Prostate gland (tissue), 2 donors: ENCODE data around the gene SLC35B4. TPM values are rescaled to one million over a fixed set of nuclear protein-coding genes. Genes with fewer than 3 reads are reported as not detected.

ENCODE experiments used
- DNase-seq: peaks from one replicate; pipeline ENCODE4 v3.0.0-alpha.2; 2019; ENCODE audit warnings: low spot score
- H3K27ac ChIP-seq, 2 donors: fragments of 200-600 bp; sonication (generic); 2 replicates each; pipeline ENCODE4 v1.5.1; 2017 to 2019
- H3K27me3 ChIP-seq: fragments of 200-600 bp; sonication (generic); replicated peaks from 2 replicates; pipeline ENCODE4 v1.5.1; 2019; ENCODE audit not compliant: insufficient read depth
- H3K36me3 ChIP-seq, 2 donors: fragments of 200-600 bp; sonication (generic); 1 replicate in 1 of 2; 2 replicates in 1 of 2; pipeline versions ENCODE4 v1.5.1 to v1.8.1; 2017 to 2019
- H3K4me1 ChIP-seq: fragments of 200-600 bp; sonication (generic); replicated peaks from 2 replicates; pipeline ENCODE4 v1.5.1; 2019
- H3K4me3 ChIP-seq, 2 donors: fragments of 200-600 bp; sonication (generic); 2 replicates each; pipeline ENCODE4 v1.5.1; 2017 to 2019
- H3K9me3 ChIP-seq: fragments of 200-600 bp; sonication (generic); 2 replicates; pipeline ENCODE4 v1.5.1; 2017
- CTCF ChIP-seq, 4 experiments: fragments of 200-600 bp in 2 of 4; fragments of 450-650 bp in 2 of 4; sonication (generic) in 2 of 4; IDR thresholded peaks; 1 replicate in 3 of 4; 2 replicates in 1 of 4; pipeline ENCODE4 v1.5.1; 2016 to 2019; ENCODE audit warnings: antibody characterized with exemption in 4 of 4, mild to moderate bottlenecking in 2 of 4, moderate library complexity in 2 of 4
- POLR2A ChIP-seq: fragments of 450-650 bp; IDR thresholded peaks from one replicate; pipeline ENCODE4 v1.6.1; 2016; ENCODE audit warnings: antibody characterized with exemption, mild to moderate bottlenecking
- POLR2AphosphoS5 ChIP-seq: sonication (generic); formaldehyde crosslinking; IDR thresholded peaks from one replicate; pipeline ENCODE4 v1.6.1; 2017; ENCODE audit warnings: antibody characterized with exemption
- WGBS: methylation state at CpG from one replicate; pipeline ENCODE4 v1.1.5; 2018; 5-methylcytosine and 5-hydroxymethylcytosine counted together
- intact Hi-C: fragments of 100-400 bp; cut with DNase I; formaldehyde crosslinking; loops from one replicate; pipeline ENCODE4 v1.14.2; 2022
- total RNA-seq, 2 donors: library from RNA; depleted of rRNA; stranded (reverse); fragments of >200 nt; gene quantifications; one replicate each; pipeline ENCODE4 v1.1.0, GENCODE V29; 2016

SLC35B4 gene
- total RNA-seq, 2 donors from 2014 or later, result 6.4 to 20.6 TPM

GRCh38 chr7:134318443-134318842 is 1.7 kb upstream of the SLC35B4 start:
- no peak for DNase-seq
- Histone ChIP-seq H3K4me3 (no peak overlapping the region), H3K27me3 (no peaks in the 10 kb centered on the region), H3K36me3 (no peaks in the 10 kb centered on the region), H3K9me3 (no peaks in the 10 kb centered on the region), H3K4me1 (peaks cover 3% of the 10 kb centered on the region), H3K27ac (no peak overlapping the region)
- TF ChIP-seq CTCF (IDR thresholded peaks at IDR 0.05) (no peak), POLR2AphosphoS5 (no peak), POLR2A (no peak)
- intact Hi-C loops, result loop anchor here (10.0 kb wide), 1 partner anchor 194 kb away; the partner anchor contains the start of gene LRGUK

GRCh38 chr7:134317434-134317833 is 704 bp upstream of the SLC35B4 start:
- H3K9me3 ChIP-seq, result no peaks in the 10 kb centered on the region
- peaks cover 3% of the 10 kb centered on the region for H3K4me1 ChIP-seq
- intact Hi-C loops, result loop anchor here (10.0 kb wide), 1 partner anchor 193 kb away; the partner anchor contains the start of gene LRGUK
- no peak for DNase-seq
- H3K27ac ChIP-seq, result peak overlapping the region; percentile 82 to 87
- TF ChIP-seq CTCF (IDR thresholded peaks at IDR 0.05) (no peak), POLR2A (no peak), POLR2AphosphoS5 (no peak)
- no peaks in the 10 kb centered on the region for H3K27me3 ChIP-seq
- WGBS, result 48% methylated on average over 7 of the region's 7 CpGs
- H3K36me3 ChIP-seq, result no peaks in the 10 kb centered on the region
- peak overlapping the region; percentile 65 to 86 for H3K4me3 ChIP-seq

DNA sequence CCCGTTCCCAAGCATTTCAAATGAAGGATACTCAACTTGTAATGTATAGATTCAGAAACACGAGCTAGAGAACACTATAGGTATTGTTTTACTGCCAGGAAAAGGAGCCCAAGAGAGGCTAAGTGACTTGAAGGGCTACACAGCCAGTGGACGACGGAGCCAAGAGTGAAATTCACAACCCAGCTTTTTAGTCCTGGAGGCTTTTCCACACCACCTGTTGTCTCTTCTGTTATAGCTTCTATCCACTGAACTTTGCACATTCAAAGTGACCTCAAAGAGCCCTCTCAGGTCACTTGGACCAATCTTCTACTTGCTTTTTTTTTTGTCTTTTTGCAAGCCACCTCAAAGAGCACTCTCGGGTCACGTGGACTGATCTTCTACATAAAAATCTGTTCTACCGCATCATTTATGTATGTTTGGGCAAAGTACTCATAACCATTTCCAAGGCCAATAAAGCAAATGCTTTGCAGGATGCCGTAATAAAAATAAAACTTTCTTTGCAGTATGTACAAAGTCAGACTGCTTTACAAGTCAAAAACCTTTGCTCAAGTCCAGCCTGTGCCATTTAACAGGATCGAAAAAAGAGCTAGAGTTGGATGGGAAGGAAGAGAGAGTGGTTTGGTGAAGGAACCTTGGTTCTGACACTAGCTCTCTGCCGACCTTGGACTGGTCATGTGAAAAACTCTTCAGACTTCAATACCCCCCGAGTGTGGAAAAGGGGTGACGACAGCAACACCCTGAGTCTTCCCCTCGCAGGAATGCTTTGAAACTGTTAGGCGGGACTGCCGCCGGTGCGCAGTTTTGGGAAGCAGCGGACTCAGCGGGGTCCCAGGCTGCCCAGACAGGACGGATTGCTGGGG is 821 bp downstream of the SLC35B4 start:
- H3K9me3 ChIP-seq, result no peaks in the 10 kb centered on the region
- H3K36me3 ChIP-seq, result no peaks in the 10 kb centered on the region
- peaks cover 3% of the 10 kb centered on the region for H3K4me1 ChIP-seq
- TF ChIP-seq POLR2A (no peak), POLR2AphosphoS5 (no peak), CTCF (IDR thresholded peaks at IDR 0.05) (no peak)
- WGBS, result 19% methylated on average over 20 of the region's 20 CpGs
- H3K27ac ChIP-seq, result peak overlapping the region; percentile 82 to 87
- peak overlapping the region; percentile 65 to 86 for H3K4me3 ChIP-seq
- H3K27me3 ChIP-seq, result no peaks in the 10 kb centered on the region
- DNase-seq, result no peak
- intact Hi-C loops, result loop anchor here (10.0 kb wide), 1 partner anchor 191 kb away; the partner anchor contains the start of gene LRGUK

- Histone ChIP-seq H3K36me3 (no peaks in the 10 kb centered on the region), H3K27me3 (no peaks in the 10 kb centered on the region), H3K27ac (no peak overlapping the region), H3K4me1 (peaks cover 6% of the 10 kb centered on the region), H3K9me3 (no peaks in the 10 kb centered on the region), H3K4me3 (no peak overlapping the region)
- 64% methylated on average over 1 of the region's 1 CpG for WGBS
- TF ChIP-seq CTCF (IDR thresholded peaks at IDR 0.05) (no peak), POLR2A (no peak), POLR2AphosphoS5 (peak; percentile 26)
- intact Hi-C loops, result loop anchor here (10.0 kb wide), 1 partner anchor 189 kb away; the partner anchor contains the start of gene LRGUK
- DNase-seq, result peak; percentile 13
Measured at GRCh38 chr7:134313543-134313942, 3.2 kb downstream of the SLC35B4 start.
